Vagina (tissue), 2 donors: ENCODE data around the gene CXCL13. TPM values are rescaled to one million over a fixed set of nuclear protein-coding genes. Genes with fewer than 3 reads are reported as not detected.
"Not testable (repeated sequence)": the region's sequence is repeated elsewhere in the genome, so short reads cannot be mapped to it uniquely, and the experiment has no call there.

Source experiments
- DNase-seq, 2 donors: peaks; one replicate each; pipeline ENCODE4 v3.0.0-alpha.2; 2017; ENCODE audit errors: extremely low spot score in 2 of 2
- H3K27ac ChIP-seq: fragments of 200-600 bp; sonication (generic); one replicate; pipeline ENCODE4 v1.5.1; 2019
- H3K27me3 ChIP-seq: fragments of 200-600 bp; sonication (generic); one replicate; pipeline ENCODE4 v1.5.1; 2019
- H3K36me3 ChIP-seq, 2 donors: fragments of 200-600 bp; sonication (generic); one replicate each; pipeline ENCODE4 v1.5.1; 2017 to 2019
- H3K4me1 ChIP-seq: fragments of 200-600 bp; sonication (generic); one replicate; pipeline ENCODE4 v1.5.1; 2019
- H3K4me3 ChIP-seq, 2 donors: fragments of 200-600 bp; sonication (generic); 1 replicate in 1 of 2; 2 replicates in 1 of 2; pipeline ENCODE4 v1.5.1; 2016 to 2019
- H3K9me3 ChIP-seq: fragments of 200-600 bp; sonication (generic); one replicate; pipeline ENCODE4 v1.5.1; 2019
- CTCF ChIP-seq, 3 experiments: fragments of 450-650 bp in 2 of 3; fragments of 200-600 bp in 1 of 3; sonication (generic) in 1 of 3; IDR thresholded peaks; one replicate each; pipeline ENCODE4 v1.5.1; 2017 to 2019; ENCODE audit warnings: antibody characterized with exemption in 3 of 3, mild to moderate bottlenecking in 2 of 3, moderate library complexity in 2 of 3
- POLR2A ChIP-seq, 2 donors: fragments of 450-650 bp; IDR thresholded peaks; one replicate each; pipeline ENCODE4 v1.6.1; 2017; ENCODE audit warnings: antibody characterized with exemption in 2 of 2, mild to moderate bottlenecking in 2 of 2, moderate library complexity in 2 of 2
- POLR2AphosphoS5 ChIP-seq, 2 donors: sonication (generic); formaldehyde crosslinking; IDR thresholded peaks; one replicate each; pipeline ENCODE4 v1.9.0; 2017; ENCODE audit warnings: antibody characterized with exemption in 2 of 2, mild to moderate bottlenecking in 2 of 2, low read depth in 1 of 2; ENCODE audit not compliant: insufficient read depth in 1 of 2
- intact Hi-C: fragments of 100-400 bp; cut with DNase I; formaldehyde crosslinking; loops from one replicate; pipeline ENCODE4 v1.15.1; 2023
- total RNA-seq: library from RNA; depleted of rRNA; stranded (reverse); fragments of >200 nt; gene quantifications from one replicate; pipeline ENCODE4 v1.2.3, GENCODE V29; 2016

CXCL13 gene
- total RNA-seq, 1 donor from 2014 or later, result not detected

DNA sequence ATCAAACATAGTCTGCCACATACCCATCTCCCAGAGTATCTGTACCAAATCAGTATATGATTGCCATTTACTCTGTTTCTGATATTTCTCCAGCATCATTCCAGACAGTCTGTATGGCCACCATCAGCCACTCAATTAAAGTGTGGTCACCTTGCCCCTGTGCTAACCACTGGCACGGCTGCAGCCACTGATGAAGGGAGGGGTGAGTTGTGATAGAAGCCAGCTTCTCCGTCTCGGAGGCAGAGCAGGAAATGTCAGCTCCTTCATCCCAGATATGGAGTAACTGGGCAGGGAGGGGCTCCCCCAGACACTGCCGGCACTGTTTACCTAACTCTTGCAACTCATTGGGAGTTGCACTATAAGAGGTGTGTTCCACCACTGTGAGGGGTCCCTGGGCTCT, 30.3 kb downstream of the CXCL13 start:
- Histone ChIP-seq H3K36me3 (no peaks in the 10 kb centered on the region), H3K9me3 (no peaks in the 10 kb centered on the region), H3K4me1 (no peaks in the 10 kb centered on the region), H3K27ac (no peak overlapping the region), H3K4me3 (no peak overlapping the region), H3K27me3 (no peaks in the 10 kb centered on the region)
- intact Hi-C loops, result no loop called here
- DNase-seq, result no peak
- TF ChIP-seq POLR2A (IDR thresholded peaks at IDR 0.05) (no peak), POLR2AphosphoS5 (IDR thresholded peaks at IDR 0.05; ENCODE audit: insufficient read depth in 1 of 2, low read depth in 1 of 2) (no peak), CTCF (IDR thresholded peaks at IDR 0.05) (no peak)

- no peak overlapping the region for H3K27ac ChIP-seq
- H3K27me3 ChIP-seq, result no peaks in the 10 kb centered on the region
- H3K36me3 ChIP-seq, result no peaks in the 10 kb centered on the region
- no peaks in the 10 kb centered on the region for H3K4me1 ChIP-seq
- no peak for DNase-seq
- intact Hi-C loops, result no loop called here
- no peak overlapping the region for H3K4me3 ChIP-seq
- TF ChIP-seq POLR2A (IDR thresholded peaks at IDR 0.05) (no peak), CTCF (IDR thresholded peaks at IDR 0.05) (no peak), POLR2AphosphoS5 (IDR thresholded peaks at IDR 0.05; ENCODE audit: insufficient read depth in 1 of 2, low read depth in 1 of 2) (no peak)
- H3K9me3 ChIP-seq, result no peaks in the 10 kb centered on the region
Measured at GRCh38 chr4:77636902-77637301, 31.3 kb downstream of the CXCL13 start.

DNA sequence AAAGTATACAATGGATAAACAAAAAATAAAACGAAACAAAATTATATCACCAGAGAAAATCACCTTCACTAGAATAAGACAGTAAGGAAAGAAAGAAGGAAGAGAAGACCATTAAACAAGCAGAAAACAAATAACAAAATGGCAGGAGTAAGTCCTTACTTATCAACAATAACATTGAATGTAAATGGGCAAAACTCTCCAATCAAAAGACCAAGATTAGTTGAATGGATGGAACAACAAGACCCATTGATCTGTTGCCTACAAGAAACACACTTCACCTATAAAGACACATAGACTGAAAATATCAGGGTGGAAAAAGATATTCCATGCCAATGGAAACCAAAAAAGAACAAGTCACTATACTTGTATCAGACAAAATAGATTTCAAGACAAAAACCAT, 38.4 kb downstream of the CXCL13 start:
- H3K36me3 ChIP-seq, H3K9me3 ChIP-seq, H3K27me3 ChIP-seq, intact Hi-C loops, DNase-seq, H3K27ac ChIP-seq, H3K4me1 ChIP-seq, H3K4me3 ChIP-seq: not testable (repeated sequence)

- H3K4me1 ChIP-seq, result no peaks in the 10 kb centered on the region
- no peaks in the 10 kb centered on the region for H3K27me3 ChIP-seq
- DNase-seq, result no peak
- intact Hi-C loops, result no loop called here
- TF ChIP-seq CTCF (IDR thresholded peaks at IDR 0.05), result no peak
- TF ChIP-seq POLR2AphosphoS5 (IDR thresholded peaks at IDR 0.05; ENCODE audit: insufficient read depth in 1 of 2, low read depth in 1 of 2), result no peak
- no peak for TF ChIP-seq POLR2A (IDR thresholded peaks at IDR 0.05)
- H3K36me3 ChIP-seq, result no peaks in the 10 kb centered on the region
- no peak overlapping the region for H3K27ac ChIP-seq
- no peaks in the 10 kb centered on the region for H3K9me3 ChIP-seq
- no peak overlapping the region for H3K4me3 ChIP-seq
Measured at GRCh38 chr4:77650787-77651186, 45.2 kb downstream of the CXCL13 start.

DNA sequence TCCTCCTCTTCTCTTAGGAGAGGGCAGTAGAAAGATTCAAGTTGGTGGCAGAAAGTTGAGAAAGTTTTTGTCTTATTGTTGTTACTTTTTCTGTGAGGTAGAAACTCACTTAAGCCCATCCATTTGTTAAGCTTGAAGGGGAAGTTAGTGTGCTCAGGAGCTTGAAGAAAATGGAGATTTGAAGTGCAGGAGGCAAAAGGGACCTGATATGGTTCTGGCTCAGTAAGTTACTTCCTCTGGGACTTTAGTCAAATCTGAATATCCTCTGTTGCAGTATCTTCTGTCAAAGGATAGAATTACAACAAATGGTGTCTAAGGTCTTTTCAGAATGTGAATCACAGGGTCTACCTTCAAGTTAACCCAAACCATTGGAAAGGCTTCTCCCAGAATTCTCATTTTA, 46.2 kb downstream of the CXCL13 start:
- intact Hi-C loops, result no loop called here
- DNase-seq, result no peak
- Histone ChIP-seq H3K36me3 (no peaks in the 10 kb centered on the region), H3K4me3 (no peak overlapping the region), H3K27ac (no peak overlapping the region), H3K27me3 (no peaks in the 10 kb centered on the region), H3K9me3 (no peaks in the 10 kb centered on the region), H3K4me1 (no peaks in the 10 kb centered on the region)
- TF ChIP-seq CTCF (IDR thresholded peaks at IDR 0.05) (no peak), POLR2A (IDR thresholded peaks at IDR 0.05) (no peak), POLR2AphosphoS5 (IDR thresholded peaks at IDR 0.05; ENCODE audit: insufficient read depth in 1 of 2, low read depth in 1 of 2) (no peak)
